Suprapubic skin (tissue), 4 donors: ENCODE measurements around the gene MSI1. TPM values are rescaled to one million over a fixed set of nuclear protein-coding genes. Genes with fewer than 3 reads are reported as not detected.

Experiments
- DNase-seq, 2 donors: peaks; one replicate each; pipeline ENCODE4 v3.0.0-alpha.2; 2019; ENCODE audit warnings: low spot score in 2 of 2
- H3K27ac ChIP-seq: fragments of 200-600 bp; sonication (generic); one replicate; pipeline ENCODE4 v1.5.1; 2019
- H3K27me3 ChIP-seq: fragments of 200-600 bp; sonication (generic); one replicate; pipeline ENCODE4 v1.5.1; 2019
- H3K36me3 ChIP-seq: fragments of 200-600 bp; sonication (generic); one replicate; pipeline ENCODE4 v1.5.1; 2019
- H3K4me1 ChIP-seq: fragments of 200-600 bp; sonication (generic); one replicate; pipeline ENCODE4 v1.5.1; 2019
- H3K4me3 ChIP-seq: fragments of 200-600 bp; sonication (generic); one replicate; pipeline ENCODE4 v1.5.1; 2019; ENCODE audit warnings: mild to moderate bottlenecking
- H3K9me3 ChIP-seq: fragments of 200-600 bp; sonication (generic); one replicate; pipeline ENCODE4 v1.5.1; 2019
- CTCF ChIP-seq, 2 donors: fragments of 200-600 bp in 1 of 2; fragments of 450-650 bp in 1 of 2; sonication (generic) in 1 of 2; IDR thresholded peaks; one replicate each; pipeline ENCODE4 v1.5.1; 2016 to 2019; ENCODE audit warnings: antibody characterized with exemption in 2 of 2, mild to moderate bottlenecking in 1 of 2, moderate library complexity in 1 of 2
- EP300 ChIP-seq: sonication (generic); formaldehyde crosslinking; IDR thresholded peaks from one replicate; pipeline ENCODE4 v1.6.1; 2017; ENCODE audit warnings: antibody characterized with exemption
- POLR2A ChIP-seq, 2 donors: fragments of 450-650 bp; IDR thresholded peaks; one replicate each; pipeline ENCODE4 v1.6.1; 2017; ENCODE audit warnings: antibody characterized with exemption in 2 of 2, mild to moderate bottlenecking in 2 of 2, moderate library complexity in 2 of 2
- POLR2AphosphoS5 ChIP-seq, 3 donors: sonication (generic); formaldehyde crosslinking; IDR thresholded peaks; one replicate each; pipeline ENCODE4 v1.6.1; 2017; ENCODE audit warnings: antibody characterized with exemption in 3 of 3
- WGBS: methylation state at CpG from one replicate; pipeline ENCODE4 v1.1.5; 2018; 5-methylcytosine and 5-hydroxymethylcytosine counted together
- total RNA-seq, 4 donors: library from RNA; depleted of rRNA; stranded (reverse); fragments of >200 nt; gene quantifications; one replicate each; pipeline ENCODE4 v1.1.0, GENCODE V29; 2016

The MSI1 gene
- total RNA-seq, 4 donors from 2014 or later: 0.40 to 0.86 (median 0.61) TPM

GRCh38 chr12:120346031-120346430, 22.9 kb downstream of the MSI1 start:
- Histone ChIP-seq H3K36me3 (no peaks in the 10 kb centered on the region), H3K27me3 (peaks cover 7% of the 10 kb centered on the region), H3K9me3 (no peaks in the 10 kb centered on the region), H3K27ac (no peak overlapping the region), H3K4me1 (no peaks in the 10 kb centered on the region), H3K4me3 (no peak overlapping the region)
- DNase-seq: no peak
- WGBS: 93% methylated on average over 4 of the region's 15 CpGs
- TF ChIP-seq POLR2AphosphoS5 (IDR thresholded peaks at IDR 0.05) (no peak), POLR2A (IDR thresholded peaks at IDR 0.05) (no peak), EP300 (no peak), CTCF (IDR thresholded peaks at IDR 0.05) (no peak)

GRCh38 chr12:120343692-120344091, 25.3 kb downstream of the MSI1 start:
- H3K9me3 ChIP-seq: no peaks in the 10 kb centered on the region
- H3K4me1 ChIP-seq: no peaks in the 10 kb centered on the region
- no peak for DNase-seq
- no peak for TF ChIP-seq POLR2A (IDR thresholded peaks at IDR 0.05)
- no peak for TF ChIP-seq EP300
- TF ChIP-seq POLR2AphosphoS5 (IDR thresholded peaks at IDR 0.05): no peak
- no peak for TF ChIP-seq CTCF (IDR thresholded peaks at IDR 0.05)
- no peaks in the 10 kb centered on the region for H3K36me3 ChIP-seq
- peaks cover 7% of the 10 kb centered on the region for H3K27me3 ChIP-seq
- no peak overlapping the region for H3K27ac ChIP-seq
- 88% methylated on average over 7 of the region's 8 CpGs for WGBS
- no peak overlapping the region for H3K4me3 ChIP-seq

GRCh38 chr12:120343039-120343537, 25.9 kb downstream of the MSI1 start:
- H3K9me3 ChIP-seq: no peaks in the 10 kb centered on the region
- no peak overlapping the region for H3K4me3 ChIP-seq
- no peaks in the 10 kb centered on the region for H3K4me1 ChIP-seq
- WGBS: 70% methylated on average over 10 of the region's 10 CpGs
- H3K36me3 ChIP-seq: no peaks in the 10 kb centered on the region
- H3K27ac ChIP-seq: no peak overlapping the region
- DNase-seq: no peak
- TF ChIP-seq POLR2A (IDR thresholded peaks at IDR 0.05) (no peak), EP300 (no peak), POLR2AphosphoS5 (IDR thresholded peaks at IDR 0.05) (no peak)
- peaks cover 7% of the 10 kb centered on the region for H3K27me3 ChIP-seq

GRCh38 chr12:120342175-120343038, 26.6 kb downstream of the MSI1 start:
- 68% methylated on average over 27 of the region's 30 CpGs for WGBS
- no peak for TF ChIP-seq CTCF (IDR thresholded peaks at IDR 0.05)
- no peak for TF ChIP-seq POLR2A (IDR thresholded peaks at IDR 0.05)
- no peak for TF ChIP-seq POLR2AphosphoS5 (IDR thresholded peaks at IDR 0.05)
- TF ChIP-seq EP300: no peak
- no peak for DNase-seq
- H3K27me3 ChIP-seq: peaks cover 2% of the 10 kb centered on the region
- no peak overlapping the region for H3K4me3 ChIP-seq
- H3K9me3 ChIP-seq: no peaks in the 10 kb centered on the region
- H3K27ac ChIP-seq: no peak overlapping the region
- no peaks in the 10 kb centered on the region for H3K4me1 ChIP-seq
- no peaks in the 10 kb centered on the region for H3K36me3 ChIP-seq

- Histone ChIP-seq H3K4me1 (no peaks in the 10 kb centered on the region), H3K27me3 (no peaks in the 10 kb centered on the region), H3K36me3 (no peaks in the 10 kb centered on the region), H3K27ac (no peak overlapping the region), H3K9me3 (no peaks in the 10 kb centered on the region), H3K4me3 (no peak overlapping the region)
- TF ChIP-seq CTCF (IDR thresholded peaks at IDR 0.05) (no peak), POLR2A (IDR thresholded peaks at IDR 0.05) (no peak), POLR2AphosphoS5 (IDR thresholded peaks at IDR 0.05) (no peak)
- 95% methylated on average over 4 of the region's 4 CpGs for WGBS
- DNase-seq: no peak
Observed at GRCh38 chr12:120339256-120339655, 29.7 kb downstream of the MSI1 start.
